ENCODE data around the gene NFE2L3.
A peak's percentile ranks its signal among the peaks of the same experiment; 100 is the strongest.
"Not testable (repeated sequence)": the region's sequence is repeated elsewhere in the genome, so short reads cannot be mapped to it uniquely, and the experiment has no call there.

NFE2L3 gene

GRCh38 chr7:26163804-26164203 lies 11.8 kb downstream of the NFE2L3 start:
- H3K27ac ChIP-seq; DNase-seq (ENCODE audit: low read depth, low spot score): not testable (repeated sequence)

GRCh38 chr7:26165950-26166683 lies 14.1 kb downstream of the NFE2L3 start:
- H3K27ac ChIP-seq: no peak overlapping the region
- DNase-seq (ENCODE audit: low read depth, low spot score): no peak

GRCh38 chr7:26166684-26167266 lies 14.8 kb downstream of the NFE2L3 start:
- no peak for DNase-seq (ENCODE audit: low read depth, low spot score)
- peak overlapping the region; percentile 0 for H3K27ac ChIP-seq

GRCh38 chr7:26167303-26167934 lies 15.4 kb downstream of the NFE2L3 start:
- no peak for DNase-seq (ENCODE audit: low read depth, low spot score)
- H3K27ac ChIP-seq: peak overlapping the region; percentile 0

GRCh38 chr7:26168458-26169023 lies 16.5 kb downstream of the NFE2L3 start:
- no peak overlapping the region for H3K27ac ChIP-seq
- DNase-seq (ENCODE audit: low read depth, low spot score): no peak

- H3K27ac ChIP-seq: no peak overlapping the region
Measured at GRCh38 chr7:26169271-26169670, 17.3 kb downstream of the NFE2L3 start.

GRCh38 chr7:26170663-26171062 lies 18.7 kb downstream of the NFE2L3 start:
- no peak overlapping the region for H3K27ac ChIP-seq
- no peak for DNase-seq (ENCODE audit: low read depth, low spot score)

More at GRCh38 chr7:26169271-26169670, 17.3 kb downstream of the NFE2L3 start:
- DNase-seq (ENCODE audit: low read depth, low spot score): no peak

GRCh38 chr7:26171601-26172000 lies 19.6 kb downstream of the NFE2L3 start:
- no peak for DNase-seq (ENCODE audit: low read depth, low spot score)
- no peak overlapping the region for H3K27ac ChIP-seq

- no peak overlapping the region for H3K27ac ChIP-seq
Measured at GRCh38 chr7:26172048-26172447, 20.1 kb downstream of the NFE2L3 start.

GRCh38 chr7:26175903-26176302 lies 23.9 kb downstream of the NFE2L3 start:
- DNase-seq (ENCODE audit: low read depth, low spot score); H3K27ac ChIP-seq: not testable (repeated sequence)

More at GRCh38 chr7:26172048-26172447, 20.1 kb downstream of the NFE2L3 start:
- no peak for DNase-seq (ENCODE audit: low read depth, low spot score)

- H3K27ac ChIP-seq; DNase-seq (ENCODE audit: low read depth, low spot score): not testable (repeated sequence)
Measured at GRCh38 chr7:26176696-26177095, 24.7 kb downstream of the NFE2L3 start.

GRCh38 chr7:26177269-26177668 lies 25.3 kb downstream of the NFE2L3 start:
- DNase-seq (ENCODE audit: low read depth, low spot score); H3K27ac ChIP-seq: not testable (repeated sequence)

- H3K27ac ChIP-seq: no peak overlapping the region
- DNase-seq (ENCODE audit: low read depth, low spot score): no peak
Measured at GRCh38 chr7:26178272-26178960, 26.4 kb downstream of the NFE2L3 start.

- H3K27ac ChIP-seq: no peak overlapping the region
- DNase-seq (ENCODE audit: low read depth, low spot score): no peak
Measured at GRCh38 chr7:26179422-26179821, 27.4 kb downstream of the NFE2L3 start.

GRCh38 chr7:26179826-26180497 lies 28.0 kb downstream of the NFE2L3 start:
- H3K27ac ChIP-seq: no peak overlapping the region
- no peak for DNase-seq (ENCODE audit: low read depth, low spot score)

- H3K27ac ChIP-seq: peak overlapping the region; percentile 1
- no peak for DNase-seq (ENCODE audit: low read depth, low spot score)
Measured at GRCh38 chr7:26180792-26181198, 28.8 kb downstream of the NFE2L3 start.

GRCh38 chr7:26181474-26182227 lies 29.7 kb downstream of the NFE2L3 start:
- DNase-seq (ENCODE audit: low read depth, low spot score): no peak
- H3K27ac ChIP-seq: peak overlapping the region; percentile 1

- no peak for DNase-seq (ENCODE audit: low read depth, low spot score)
- H3K27ac ChIP-seq: no peak overlapping the region
Measured at GRCh38 chr7:26182283-26182682, 30.3 kb downstream of the NFE2L3 start.

- DNase-seq (ENCODE audit: low read depth, low spot score): no peak
Measured at GRCh38 chr7:26182706-26183105, 30.7 kb downstream of the NFE2L3 start.

More at GRCh38 chr7:26182706-26183105, 30.7 kb downstream of the NFE2L3 start:
- no peak overlapping the region for H3K27ac ChIP-seq
